GM19463 (cell line): ENCODE data around the gene ANAPC5.
"Not testable (repeated sequence)": the region's sequence is repeated elsewhere in the genome, so short reads cannot be mapped to it uniquely, and the experiment has no call there.

Source experiments
- ATAC-seq: cut with Tn5 transposase; IDR thresholded peaks from one replicate; pipeline ENCODE4 v1.9.1; 2021; ENCODE audit warnings: mild to moderate bottlenecking, moderate library complexity; ENCODE audit not compliant: unreplicated experiment

Gene ANAPC5

GRCh38 chr12:121287267-121287954 lies 64.8 kb downstream of the ANAPC5 start:
- no peak for ATAC-seq

- no peak for ATAC-seq
Observed at GRCh38 chr12:121285856-121286255, 66.4 kb downstream of the ANAPC5 start.

- no peak for ATAC-seq
Observed at GRCh38 chr12:121284551-121285390, 67.4 kb downstream of the ANAPC5 start.

GRCh38 chr12:121283841-121284240 lies 68.4 kb downstream of the ANAPC5 start:
- ATAC-seq: no peak

- ATAC-seq: no peak
Observed at GRCh38 chr12:121283388-121283787, 68.8 kb downstream of the ANAPC5 start.

- ATAC-seq: not testable (repeated sequence)
Observed at GRCh38 chr12:121282910-121283309, 69.3 kb downstream of the ANAPC5 start.

GRCh38 chr12:121282072-121282742 lies 70.0 kb downstream of the ANAPC5 start:
- no peak for ATAC-seq

GRCh38 chr12:121281116-121281515 lies 71.1 kb downstream of the ANAPC5 start:
- ATAC-seq: not testable (repeated sequence)

GRCh38 chr12:121280531-121280930 lies 71.7 kb downstream of the ANAPC5 start:
- not testable (repeated sequence) for ATAC-seq

GRCh38 chr12:121279507-121279915 lies 72.7 kb downstream of the ANAPC5 start:
- ATAC-seq: no peak

GRCh38 chr12:121279071-121279375 lies 73.2 kb downstream of the ANAPC5 start:
- ATAC-seq: no peak

- ATAC-seq: no peak
Observed at GRCh38 chr12:121278169-121279070, 73.8 kb downstream of the ANAPC5 start.

- no peak for ATAC-seq
Observed at GRCh38 chr12:121277374-121277759, 74.8 kb downstream of the ANAPC5 start.

GRCh38 chr12:121274036-121274763 lies 78.0 kb downstream of the ANAPC5 start:
- ATAC-seq: no peak

- ATAC-seq: no peak
Observed at GRCh38 chr12:121273364-121273896, 78.8 kb downstream of the ANAPC5 start.

GRCh38 chr12:121267822-121268221 lies 84.4 kb downstream of the ANAPC5 start:
- no peak for ATAC-seq

- ATAC-seq: no peak
Observed at GRCh38 chr12:121264951-121265515, 87.2 kb downstream of the ANAPC5 start.

GRCh38 chr12:121264135-121264534 lies 88.1 kb downstream of the ANAPC5 start:
- no peak for ATAC-seq

GRCh38 chr12:121263206-121263935 lies 88.8 kb downstream of the ANAPC5 start:
- no peak for ATAC-seq
